ACC112 (cell line): ENCODE results near the gene CDH8.
"Not testable (repeated sequence)": the region's sequence is repeated elsewhere in the genome, so short reads cannot be mapped to it uniquely, and the experiment has no call there.

Experiments
- H2AFZ ChIP-seq: fragments of 200-600 bp; sonication (generic); one replicate; pipeline ENCODE4 v1.6.0; 2017; ENCODE audit warnings: antibody characterized with exemption, low read length; ENCODE audit not compliant: unreplicated experiment
- H3K27ac ChIP-seq: fragments of 200-600 bp; sonication (generic); 2 replicates; pipeline ENCODE4 v1.5.1; 2014; ENCODE audit warnings: low read depth, mild to moderate bottlenecking, antibody characterized with exemption, low read length, moderate library complexity
- H3K27me3 ChIP-seq: fragments of 200-600 bp; sonication (generic); 2 replicates; pipeline ENCODE4 v1.6.1; 2014; ENCODE audit warnings: mild to moderate bottlenecking, antibody characterized with exemption, low read length, moderate library complexity, mixed read lengths; ENCODE audit not compliant: insufficient read depth
- H3K36me3 ChIP-seq: fragments of 200-600 bp; sonication (generic); 2 replicates; pipeline ENCODE4 v1.6.1; 2016; ENCODE audit warnings: mild to moderate bottlenecking, antibody characterized with exemption, low read length, moderate library complexity, mixed read lengths; ENCODE audit not compliant: insufficient read depth
- H3K4me1 ChIP-seq: fragments of 200-600 bp; sonication (generic); one replicate; pipeline ENCODE4 v1.6.1; 2016; ENCODE audit warnings: low read length, mixed read lengths; ENCODE audit not compliant: insufficient read depth, unreplicated experiment, control insufficient read depth
- H3K4me3 ChIP-seq: fragments of 200-600 bp; sonication (generic); 2 replicates; pipeline ENCODE4 v1.5.1; 2014; ENCODE audit warnings: mild to moderate bottlenecking, low read depth, low read length
- H3K79me2 ChIP-seq: fragments of 200-600 bp; sonication (generic); one replicate; pipeline ENCODE4 v1.6.0; 2016; ENCODE audit warnings: low read length; ENCODE audit not compliant: control insufficient read depth, unreplicated experiment, insufficient read depth

CDH8 gene

DNA sequence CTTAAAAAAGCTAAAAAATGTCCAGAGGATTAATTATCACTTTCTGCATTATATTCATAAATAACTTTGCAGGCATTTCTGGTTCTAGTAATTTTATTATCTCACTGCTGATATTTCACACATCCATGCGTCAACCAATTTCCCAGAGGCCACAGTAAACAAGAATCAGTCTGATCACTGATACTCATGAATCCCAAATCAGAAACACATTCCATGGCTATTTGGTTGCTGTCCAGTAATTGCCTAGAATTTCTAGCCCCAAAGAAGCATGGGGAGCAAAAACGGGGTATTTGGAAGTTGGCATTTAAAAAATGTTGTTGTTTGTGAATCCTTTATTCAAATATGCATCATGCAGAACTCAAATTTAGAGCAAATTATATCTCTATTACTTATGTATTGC, 244.8 kb downstream of the CDH8 start:
- Histone ChIP-seq H3K4me1 (peaks cover 4% of the 10 kb centered on the region), H3K27me3 (no peaks in the 10 kb centered on the region), H3K27ac (peak overlapping the region; percentile 63), H3K4me3 (no peak overlapping the region), H2AFZ (no peak overlapping the region), H3K36me3 (no peaks in the 10 kb centered on the region), H3K79me2 (no peaks in the 10 kb centered on the region)

DNA sequence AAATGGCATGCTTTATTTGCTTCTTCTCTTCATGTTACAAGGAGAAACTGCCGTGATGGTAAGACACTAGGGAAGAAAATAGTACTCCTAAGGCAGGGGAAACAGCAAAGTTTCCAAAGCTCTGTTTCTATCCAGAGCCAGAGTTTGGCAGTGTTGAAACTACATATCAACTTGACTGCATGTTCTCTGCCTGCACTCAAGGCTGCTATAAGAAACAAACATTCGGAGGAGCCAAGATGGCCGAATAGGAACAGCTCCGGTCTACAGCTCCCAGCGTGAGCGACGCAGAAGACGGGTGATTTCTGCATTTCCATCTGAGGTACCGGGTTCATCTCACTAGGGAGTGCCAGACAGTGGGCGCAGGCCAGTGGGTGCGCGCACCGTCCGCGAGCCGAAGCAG, 254.4 kb downstream of the CDH8 start:
- H3K4me1 ChIP-seq, H3K79me2 ChIP-seq, H3K36me3 ChIP-seq, H3K27ac ChIP-seq, H3K27me3 ChIP-seq, H3K4me3 ChIP-seq, H2AFZ ChIP-seq: not testable (repeated sequence)

DNA sequence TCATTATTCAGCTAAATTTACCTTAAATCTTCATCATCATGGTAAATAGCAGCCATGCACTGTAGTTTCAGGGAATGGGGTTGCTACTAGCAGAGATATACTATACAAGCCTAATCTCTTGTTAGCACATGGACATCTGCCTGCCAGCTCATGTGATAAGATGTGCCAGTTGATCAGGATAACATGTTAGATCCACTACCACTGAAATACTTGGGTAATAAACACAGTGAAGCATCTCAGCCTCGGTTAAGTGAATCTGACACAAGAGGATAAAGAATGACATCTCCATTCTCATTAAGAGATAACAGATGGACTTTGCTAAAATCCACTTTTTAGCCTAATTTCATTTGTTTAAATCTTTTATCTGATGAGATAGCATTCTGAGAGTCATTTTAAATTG, 256.1 kb downstream of the CDH8 start:
- Histone ChIP-seq H3K79me2 (no peaks in the 10 kb centered on the region), H3K4me1 (no peaks in the 10 kb centered on the region), H3K27me3 (no peaks in the 10 kb centered on the region), H3K36me3 (no peaks in the 10 kb centered on the region), H3K27ac (no peak overlapping the region), H2AFZ (no peak overlapping the region), H3K4me3 (no peak overlapping the region)

GRCh38 chr16:61770301-61770700, 265.9 kb downstream of the CDH8 start:
- Histone ChIP-seq H3K36me3 (no peaks in the 10 kb centered on the region), H3K27ac (no peak overlapping the region), H3K4me3 (no peak overlapping the region), H3K27me3 (no peaks in the 10 kb centered on the region), H3K4me1 (no peaks in the 10 kb centered on the region), H2AFZ (no peak overlapping the region), H3K79me2 (no peaks in the 10 kb centered on the region)

GRCh38 chr16:61763991-61764390, 272.2 kb downstream of the CDH8 start:
- H3K36me3 ChIP-seq, result no peaks in the 10 kb centered on the region
- no peaks in the 10 kb centered on the region for H3K79me2 ChIP-seq
- H3K27me3 ChIP-seq, result no peaks in the 10 kb centered on the region
- no peaks in the 10 kb centered on the region for H3K4me1 ChIP-seq
- H3K27ac ChIP-seq, result no peak overlapping the region
- no peak overlapping the region for H3K4me3 ChIP-seq
- H2AFZ ChIP-seq, result no peak overlapping the region

- Histone ChIP-seq H3K27me3 (no peaks in the 10 kb centered on the region), H2AFZ (no peak overlapping the region), H3K27ac (no peak overlapping the region), H3K4me3 (no peak overlapping the region), H3K36me3 (no peaks in the 10 kb centered on the region), H3K79me2 (no peaks in the 10 kb centered on the region), H3K4me1 (no peaks in the 10 kb centered on the region)
Observed at GRCh38 chr16:61763013-61763412, 273.2 kb downstream of the CDH8 start.

- Histone ChIP-seq H2AFZ (no peak overlapping the region), H3K4me3 (no peak overlapping the region), H3K27me3 (no peaks in the 10 kb centered on the region), H3K79me2 (no peaks in the 10 kb centered on the region), H3K36me3 (no peaks in the 10 kb centered on the region), H3K4me1 (no peaks in the 10 kb centered on the region), H3K27ac (no peak overlapping the region)
Observed at GRCh38 chr16:61730997-61731396, 305.2 kb downstream of the CDH8 start.

DNA sequence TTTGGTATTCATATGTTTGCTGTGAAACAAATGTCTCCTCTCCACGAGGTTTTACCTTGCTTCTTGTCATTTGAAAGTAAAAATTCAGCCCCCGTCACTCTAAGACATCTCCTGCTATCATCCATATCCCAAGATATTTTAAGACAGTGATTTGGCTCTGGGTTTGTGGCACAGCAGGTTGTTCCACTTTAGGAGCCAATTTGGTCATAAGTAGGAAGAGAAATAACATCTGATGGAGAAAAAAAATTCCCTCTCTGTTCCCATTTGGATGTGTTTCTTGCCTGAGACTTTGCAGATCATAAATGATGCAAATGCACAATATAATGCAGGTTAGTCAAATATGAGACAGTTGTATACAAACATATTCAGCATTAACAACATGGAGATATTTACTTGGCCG, 309.5 kb downstream of the CDH8 start:
- Histone ChIP-seq H3K4me1 (no peaks in the 10 kb centered on the region), H3K27ac (no peak overlapping the region), H3K79me2 (no peaks in the 10 kb centered on the region), H2AFZ (no peak overlapping the region), H3K27me3 (no peaks in the 10 kb centered on the region), H3K4me3 (no peak overlapping the region), H3K36me3 (no peaks in the 10 kb centered on the region)

DNA sequence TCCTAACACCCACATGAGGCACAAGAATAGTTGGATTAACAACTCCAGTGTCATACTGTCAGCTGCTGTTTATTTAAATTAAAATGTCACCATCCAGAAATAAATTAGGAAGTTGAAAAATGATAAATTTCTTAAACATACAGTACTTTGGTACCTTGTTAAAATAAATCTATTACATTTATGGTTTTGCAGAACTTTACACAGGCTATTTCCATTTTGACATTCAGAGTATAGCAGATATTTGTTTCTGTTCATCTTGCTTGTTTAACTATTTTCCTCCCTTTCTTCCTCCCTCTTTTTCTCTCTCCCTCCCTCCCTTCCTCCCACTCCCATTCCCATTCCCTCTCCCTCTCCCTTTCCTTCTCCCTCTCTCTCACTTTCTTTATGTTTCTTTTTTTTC, 310.1 kb downstream of the CDH8 start:
- Histone ChIP-seq H3K79me2 (no peaks in the 10 kb centered on the region), H3K27me3 (no peaks in the 10 kb centered on the region), H3K4me3 (no peak overlapping the region), H3K27ac (no peak overlapping the region), H3K4me1 (no peaks in the 10 kb centered on the region), H3K36me3 (no peaks in the 10 kb centered on the region), H2AFZ (no peak overlapping the region)

- H3K27ac ChIP-seq, result no peak overlapping the region
- H2AFZ ChIP-seq, result no peak overlapping the region
- H3K36me3 ChIP-seq, result no peaks in the 10 kb centered on the region
- H3K27me3 ChIP-seq, result no peaks in the 10 kb centered on the region
- no peak overlapping the region for H3K4me3 ChIP-seq
- no peaks in the 10 kb centered on the region for H3K4me1 ChIP-seq
- H3K79me2 ChIP-seq, result no peaks in the 10 kb centered on the region
Observed at GRCh38 chr16:61721544-61721943, 314.7 kb downstream of the CDH8 start.

DNA sequence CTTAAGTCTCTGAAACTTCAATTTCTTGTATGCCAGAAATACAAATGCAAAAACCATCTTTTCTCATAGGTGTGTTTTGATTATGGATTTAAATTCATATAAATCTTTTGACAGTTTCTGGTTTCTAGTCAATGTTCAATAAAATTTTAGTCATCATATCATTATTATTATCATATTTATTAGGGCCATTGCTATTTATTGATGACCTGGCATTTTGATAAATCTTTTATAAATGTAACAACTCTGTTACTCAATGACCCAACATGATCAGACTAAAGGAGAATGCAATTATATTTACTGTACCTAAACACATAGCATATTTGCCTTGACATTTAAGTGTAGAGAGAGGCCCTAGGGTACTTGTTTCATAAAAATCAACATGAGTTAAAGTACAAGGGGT, 320.8 kb downstream of the CDH8 start:
- H3K36me3 ChIP-seq, result no peaks in the 10 kb centered on the region
- no peak overlapping the region for H3K27ac ChIP-seq

DNA sequence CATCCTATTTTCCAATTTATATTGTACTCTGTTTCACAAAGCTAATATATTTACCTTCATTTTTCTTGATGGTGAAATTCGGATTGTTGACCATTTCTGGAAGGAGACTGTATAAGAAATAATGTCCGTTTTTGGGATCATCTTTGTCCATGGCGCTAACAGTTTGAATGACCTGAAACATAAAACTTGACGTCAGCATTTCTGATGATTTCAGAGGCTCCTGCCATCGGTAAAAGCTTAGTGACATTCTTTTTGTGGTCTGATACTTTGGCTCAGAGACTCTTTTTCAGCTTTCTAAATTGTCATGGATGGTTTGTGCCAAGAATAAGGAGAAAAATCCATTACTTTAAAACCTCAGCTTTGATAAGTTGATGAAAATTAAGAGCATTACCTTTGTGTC, 322.5 kb downstream of the CDH8 start:
- Histone ChIP-seq H3K4me1 (no peaks in the 10 kb centered on the region), H3K27me3 (no peaks in the 10 kb centered on the region), H3K27ac (no peak overlapping the region), H3K36me3 (no peaks in the 10 kb centered on the region), H3K4me3 (no peak overlapping the region), H2AFZ (no peak overlapping the region), H3K79me2 (no peaks in the 10 kb centered on the region)

More for the DNA sequence above, 320.8 kb downstream of the CDH8 start:
- Histone ChIP-seq H3K79me2 (no peaks in the 10 kb centered on the region), H2AFZ (no peak overlapping the region), H3K4me3 (no peak overlapping the region), H3K27me3 (no peaks in the 10 kb centered on the region), H3K4me1 (no peaks in the 10 kb centered on the region)
